Pancreas (tissue), 10 donors: ENCODE data around the gene FBXO33. TPM values are rescaled to one million over a fixed set of nuclear protein-coding genes. Genes with fewer than 3 reads are reported as not detected.

ENCODE experiments used
- ATAC-seq, 4 donors: fragments of 200-7000 bp; cut with Tn5 transposase; one replicate each; pipeline versions ENCODE4 v1.8.0 to v1.9.1; 2020; ENCODE audit warnings: mild to moderate bottlenecking in 4 of 4, moderate library complexity in 4 of 4
- DNase-seq, 6 donors: peaks; one replicate each; pipeline ENCODE4 v3.0.0-alpha.2; 2020
- FAIRE-seq: peaks from 2 replicates; lab custom pipeline; 2012; peaks lifted over from hg19 to GRCh38; lab: Jason Lieb, UNC
- H3K27ac ChIP-seq, 4 donors: fragments of 200-600 bp; sonication (generic); 1 replicate in 3 of 4; 2 replicates in 1 of 4; pipeline versions ENCODE4 v1.5.0 to v1.8.0; 2020
- H3K27me3 ChIP-seq, 4 donors: fragments of 200-600 bp; one replicate each; pipeline ENCODE4 v1.8.0; 2021
- H3K36me3 ChIP-seq, 3 donors: fragments of 200-600 bp; sonication (generic) in 1 of 3; one replicate each; pipeline versions ENCODE4 v1.5.0 to v1.8.0; 2020 to 2021
- H3K4me1 ChIP-seq, 3 donors: fragments of 200-600 bp; one replicate each; pipeline ENCODE4 v1.8.0; 2021
- H3K4me3 ChIP-seq, 4 donors: fragments of 200-600 bp; sonication (generic) in 2 of 4; one replicate each; pipeline versions ENCODE4 v1.5.0 to v1.8.0; 2020 to 2021
- H3K9me3 ChIP-seq, 4 donors: fragments of 200-600 bp; one replicate each; pipeline ENCODE4 v1.8.0; 2021
- WGBS, 2 donors: extraction: QIAGEN DNeasy Blood & Tissue Kit; methylation state at CpG; one replicate each; pipeline ENCODE4 v1.1.7; 2013; 5-methylcytosine and 5-hydroxymethylcytosine counted together
- intact Hi-C, 3 donors: fragments of 100-400 bp; cut with DNase I; formaldehyde crosslinking; loops; one replicate each; pipeline versions ENCODE4 v1.11.1 to v1.14.2; 2022
- polyA plus RNA-seq, 2 donors: library from polyadenylated mRNA; stranded (reverse); fragments of 200-250 nt; gene quantifications; one replicate each; pipeline ENCODE4 v1.2.3, GENCODE V29; 2013
- total RNA-seq, 6 donors: library from RNA; stranded (reverse); fragmentation: NEBNext Ultra II Directional in 4 of 6; extraction: Animal tissue kit (Norgen Biotek cat#: 25700) in 4 of 6; gene quantifications; one replicate each; pipeline versions ENCODE4 v1.2.1 to v1.2.4, GENCODE V29; 2021 to 2023
- TF ChIP-seq, protein P1 (sequence below), 4 donors: fragments of 200-600 bp; sonication (generic) in 3 of 4; IDR thresholded peaks; one replicate each; pipeline versions ENCODE4 v1.5.0 to v1.8.0; 2021; ENCODE audit warnings: antibody characterized with exemption in 4 of 4
- donor health status: healthy with polysubstance abuse.
- donor health status: DM: no; HTN: no; CAD: no; lungs with moderate emphysema.
- donor health status: DM: no; HTN: no; CAD: no.
- donor health status: control.
- donor health status: control.
- donor health status: Bipolar disorder and iron deficiency.
- donor health status: DM: yes; HTN: yes; CAD: no.
- donor health status: DM: no; HTN: no; CAD: no.
- donor health status: DM: no; HTN: no; CAD: no.
- donor health status: DM: yes; HTN: yes; CAD: no.

The FBXO33 gene
- total and polyA plus RNA-seq, 8 donors, result 2.1 to 6.9 (median 4.8) TPM

DNA sequence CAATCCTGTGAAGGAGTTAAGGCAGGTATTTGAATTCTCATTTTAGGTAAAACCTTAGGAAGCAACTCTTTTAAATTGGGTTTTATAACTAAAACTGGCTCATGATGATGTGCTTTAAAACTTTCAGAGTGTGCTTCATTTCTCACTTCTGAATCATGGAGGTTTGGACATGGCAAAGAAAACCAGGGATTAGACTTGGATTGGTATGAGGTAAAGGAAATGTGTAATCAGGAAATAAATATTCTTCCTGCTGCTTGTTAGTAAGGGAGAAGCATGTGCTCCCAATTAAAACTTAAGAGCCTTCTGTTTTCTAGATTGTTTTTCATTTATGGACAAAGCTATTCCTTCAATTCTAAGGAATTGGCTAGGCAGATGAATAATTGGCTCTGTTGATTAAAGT is 57.4 kb downstream of the FBXO33 start:
- DNase-seq, result no peak
- Histone ChIP-seq H3K27me3 (no peaks in the 10 kb centered on the region), H3K4me1 (peaks cover 0 to 7% (median 4%) of the 10 kb centered on the region in 3 donors), H3K36me3 (peaks cover 0 to 5% (median 0%) of the 10 kb centered on the region in 3 donors), H3K4me3 (no peak overlapping the region), H3K9me3 (no peaks in the 10 kb centered on the region), H3K27ac (no peak overlapping the region)
- no peak for ATAC-seq
- FAIRE-seq, result no peak
- intact Hi-C loops, result no loop called here
- TF ChIP-seq, protein P1, sequence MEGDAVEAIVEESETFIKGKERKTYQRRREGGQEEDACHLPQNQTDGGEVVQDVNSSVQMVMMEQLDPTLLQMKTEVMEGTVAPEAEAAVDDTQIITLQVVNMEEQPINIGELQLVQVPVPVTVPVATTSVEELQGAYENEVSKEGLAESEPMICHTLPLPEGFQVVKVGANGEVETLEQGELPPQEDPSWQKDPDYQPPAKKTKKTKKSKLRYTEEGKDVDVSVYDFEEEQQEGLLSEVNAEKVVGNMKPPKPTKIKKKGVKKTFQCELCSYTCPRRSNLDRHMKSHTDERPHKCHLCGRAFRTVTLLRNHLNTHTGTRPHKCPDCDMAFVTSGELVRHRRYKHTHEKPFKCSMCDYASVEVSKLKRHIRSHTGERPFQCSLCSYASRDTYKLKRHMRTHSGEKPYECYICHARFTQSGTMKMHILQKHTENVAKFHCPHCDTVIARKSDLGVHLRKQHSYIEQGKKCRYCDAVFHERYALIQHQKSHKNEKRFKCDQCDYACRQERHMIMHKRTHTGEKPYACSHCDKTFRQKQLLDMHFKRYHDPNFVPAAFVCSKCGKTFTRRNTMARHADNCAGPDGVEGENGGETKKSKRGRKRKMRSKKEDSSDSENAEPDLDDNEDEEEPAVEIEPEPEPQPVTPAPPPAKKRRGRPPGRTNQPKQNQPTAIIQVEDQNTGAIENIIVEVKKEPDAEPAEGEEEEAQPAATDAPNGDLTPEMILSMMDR (IDR thresholded peaks at IDR 0.05), result no peak

DNA sequence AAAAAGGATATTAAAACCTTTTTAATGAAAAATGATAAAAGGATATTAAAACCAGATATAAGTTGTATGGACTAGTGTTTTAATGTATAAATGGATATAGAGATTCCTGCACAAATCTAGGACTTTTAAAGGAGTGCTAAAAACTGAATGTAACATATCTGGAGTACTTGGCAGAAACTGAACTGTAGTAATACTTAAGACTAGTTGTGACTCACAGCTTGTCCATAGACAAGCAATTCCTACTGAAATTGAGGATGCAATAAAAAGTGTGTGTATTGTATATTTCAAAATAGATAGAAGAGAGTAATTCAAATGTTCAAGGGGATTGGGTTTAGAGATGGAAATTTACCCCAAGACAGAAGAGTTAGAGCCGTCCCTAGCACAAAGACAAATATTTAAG is 59.6 kb downstream of the FBXO33 start:
- Histone ChIP-seq H3K4me1 (peaks cover 0 to 7% (median 4%) of the 10 kb centered on the region in 3 donors), H3K27ac (no peak overlapping the region), H3K9me3 (no peaks in the 10 kb centered on the region), H3K4me3 (no peak overlapping the region), H3K27me3 (no peaks in the 10 kb centered on the region), H3K36me3 (peaks cover 0 to 5% (median 0%) of the 10 kb centered on the region in 3 donors)
- TF ChIP-seq, protein P1 (IDR thresholded peaks at IDR 0.05), result no peak
- ATAC-seq, result no peak
- DNase-seq, result no peak
- WGBS, 2 donors, result 85% methylated on average over 1 of the region's 1 CpG
- intact Hi-C loops, result no loop called here
- FAIRE-seq, result no peak

DNA sequence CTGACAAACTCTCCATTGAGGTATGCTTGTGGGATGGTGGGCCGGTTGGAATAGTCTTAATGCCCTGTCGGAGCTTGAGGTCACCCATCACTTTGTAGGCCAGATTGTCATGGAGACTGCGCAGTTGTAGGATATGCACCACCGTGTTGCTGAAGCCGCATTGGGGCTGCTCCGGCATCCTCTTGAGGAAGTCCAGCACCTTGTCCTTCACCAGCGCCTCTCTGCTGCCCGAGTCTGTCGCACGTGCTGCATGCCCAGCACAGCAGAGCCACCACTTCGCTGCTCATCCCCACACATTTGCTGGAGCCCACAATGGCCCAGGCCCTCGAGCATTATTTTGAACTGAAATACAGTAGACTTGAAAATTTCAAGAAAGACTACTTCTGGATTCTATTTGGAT is 61.8 kb downstream of the FBXO33 start:
- Histone ChIP-seq H3K36me3 (peaks cover 0 to 5% (median 0%) of the 10 kb centered on the region in 3 donors), H3K4me1 (peaks cover 0 to 7% (median 0%) of the 10 kb centered on the region in 3 donors), H3K27ac (no peak overlapping the region), H3K4me3 (no peak overlapping the region), H3K27me3 (no peaks in the 10 kb centered on the region), H3K9me3 (no peaks in the 10 kb centered on the region)
- peak in 2 of 4 donors; percentile 13 to 27 for ATAC-seq
- WGBS, 2 donors, result 74 to 77% methylated on average over 12 of the region's 12 CpGs
- TF ChIP-seq, protein P1 (IDR thresholded peaks at IDR 0.05), result no peak
- peak in 1 of 6 donors; percentile 55 for DNase-seq
- no peak for FAIRE-seq
- intact Hi-C loops, result no loop called here

DNA sequence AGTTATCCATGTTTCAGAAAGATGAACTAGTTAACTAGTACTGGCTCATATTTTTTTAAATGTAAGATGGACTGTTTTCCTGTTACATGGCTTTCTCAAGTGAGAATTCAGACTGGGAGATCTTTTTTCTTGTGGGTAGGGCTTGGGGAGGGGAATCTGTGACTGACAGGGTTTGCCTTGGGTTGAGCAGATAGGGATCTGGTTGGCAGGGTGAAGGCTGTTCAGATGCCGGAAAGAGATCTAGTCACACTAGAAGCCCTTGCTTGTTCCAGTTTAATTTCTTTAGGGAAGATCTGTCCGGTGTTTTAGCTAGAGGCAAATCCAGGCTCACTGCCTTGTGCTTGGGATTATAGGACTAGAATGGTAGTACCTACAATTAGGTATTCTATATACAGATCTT is 63.2 kb downstream of the FBXO33 start:
- Histone ChIP-seq H3K4me3 (no peak overlapping the region), H3K36me3 (peaks cover 0 to 5% (median 0%) of the 10 kb centered on the region in 3 donors), H3K27ac (no peak overlapping the region), H3K27me3 (no peaks in the 10 kb centered on the region), H3K4me1 (peaks cover 0 to 7% (median 0%) of the 10 kb centered on the region in 3 donors), H3K9me3 (peaks cover 0 to 3% (median 0%) of the 10 kb centered on the region in 4 donors)
- TF ChIP-seq, protein P1 (IDR thresholded peaks at IDR 0.05), result no peak
- FAIRE-seq (no peak), ATAC-seq (no peak), DNase-seq (no peak)
- WGBS, 2 donors, result 68 to 72% methylated on average over 2 of the region's 2 CpGs
- intact Hi-C loops, result no loop called here

DNA sequence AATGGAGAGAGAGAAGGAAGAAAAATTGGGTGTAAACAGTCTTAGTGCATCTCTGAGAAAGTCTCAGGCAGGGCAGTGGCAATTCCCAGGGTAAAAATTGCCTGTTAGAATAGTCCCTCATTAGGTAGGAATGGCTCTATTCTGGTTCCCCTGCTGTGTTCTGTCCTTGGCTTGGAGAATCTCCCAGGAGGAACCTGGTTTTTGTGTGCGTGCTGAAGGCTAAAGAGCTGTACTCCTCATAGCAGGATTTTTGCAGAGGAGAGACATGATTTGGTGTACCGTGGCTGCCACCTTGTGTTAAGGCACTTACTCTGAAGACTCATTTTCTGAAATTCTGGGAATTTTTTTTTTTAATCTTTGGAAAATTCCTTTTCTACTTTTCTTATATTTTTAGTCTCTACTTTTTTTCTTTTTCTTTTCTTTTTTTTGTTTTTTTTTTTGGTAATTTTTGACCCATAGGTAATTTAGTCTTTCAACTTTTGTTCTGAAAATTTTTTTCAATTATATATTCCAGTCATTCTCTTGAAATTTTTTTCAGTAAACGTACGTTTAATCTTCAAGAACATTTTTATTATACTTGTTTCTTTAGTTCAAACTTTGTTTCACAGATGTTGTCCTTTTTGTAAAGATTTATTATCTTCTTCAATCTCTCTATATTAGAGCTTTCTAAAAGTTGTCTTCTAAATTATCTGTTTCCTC is 63.8 kb downstream of the FBXO33 start:
- WGBS, 2 donors, result 43 to 46% methylated on average over 4 of the region's 4 CpGs
- H3K27ac ChIP-seq, result no peak overlapping the region
- DNase-seq (peak in 3 of 6 donors; percentile 22 to 51 (median 42)), FAIRE-seq (peak; percentile 92), ATAC-seq (peak; percentile 53 to 90 (median 87))
- H3K9me3 ChIP-seq, result peaks cover 0 to 3% (median 0%) of the 10 kb centered on the region in 4 donors
- peaks cover 0 to 5% (median 0%) of the 10 kb centered on the region in 3 donors for H3K36me3 ChIP-seq
- no peak overlapping the region for H3K4me3 ChIP-seq
- TF ChIP-seq, protein P1 (IDR thresholded peaks at IDR 0.05), result peak in 3 of 4 donors; percentile 10 to 23 (median 22)
- H3K4me1 ChIP-seq, result peaks cover 0 to 7% (median 0%) of the 10 kb centered on the region in 3 donors
- no peaks in the 10 kb centered on the region for H3K27me3 ChIP-seq
- intact Hi-C loops, result no loop called here
